Parathyroid adenoma (tissue), 2 donors: ENCODE results near the gene USP17L5.
"Not testable (repeated sequence)": the region's sequence is repeated elsewhere in the genome, so short reads cannot be mapped to it uniquely, and the experiment has no call there.

Experiments
- H2AFZ ChIP-seq: fragments of 300-600 bp; sonication (generic); one replicate; pipeline ENCODE4 v1.7.0; 2017; ENCODE audit warnings: antibody characterized with exemption, mild to moderate bottlenecking
- H3K27ac ChIP-seq: fragments of 300-600 bp; sonication (generic); one replicate; pipeline ENCODE4 v1.7.0; 2017
- H3K27me3 ChIP-seq: fragments of 300-600 bp; sonication (generic); one replicate; pipeline ENCODE4 v1.7.0; 2017; ENCODE audit warnings: low read length; ENCODE audit not compliant: control insufficient read depth, insufficient read depth
- H3K36me3 ChIP-seq: fragments of 300-600 bp; sonication (generic); one replicate; pipeline ENCODE4 v1.7.0; 2017; ENCODE audit warnings: low read length; ENCODE audit not compliant: control insufficient read depth, insufficient read depth
- H3K4me1 ChIP-seq: fragments of 300-600 bp; sonication (generic); one replicate; pipeline ENCODE4 v1.7.0; 2017; ENCODE audit warnings: control low read depth
- H3K4me2 ChIP-seq: fragments of 300-600 bp; sonication (generic); one replicate; pipeline ENCODE4 v1.7.0; 2017; ENCODE audit warnings: low read length
- H3K4me3 ChIP-seq: fragments of 300-600 bp; sonication (generic); one replicate; pipeline ENCODE4 v1.7.0; 2017; ENCODE audit warnings: low read depth, low read length
- H3K79me2 ChIP-seq: fragments of 300-600 bp; sonication (generic); one replicate; pipeline ENCODE4 v1.7.0; 2017; ENCODE audit warnings: control low read depth
- H3K9ac ChIP-seq: fragments of 300-600 bp; sonication (generic); one replicate; pipeline ENCODE4 v1.7.0; 2017; ENCODE audit warnings: mild to moderate bottlenecking
- H3K9me3 ChIP-seq: fragments of 300-600 bp; sonication (generic); one replicate; pipeline ENCODE4 v1.7.0; 2017; ENCODE audit warnings: low read length; ENCODE audit not compliant: control insufficient read depth
- donor health status: primary hyperparathyroidism.

The USP17L5 gene

DNA sequence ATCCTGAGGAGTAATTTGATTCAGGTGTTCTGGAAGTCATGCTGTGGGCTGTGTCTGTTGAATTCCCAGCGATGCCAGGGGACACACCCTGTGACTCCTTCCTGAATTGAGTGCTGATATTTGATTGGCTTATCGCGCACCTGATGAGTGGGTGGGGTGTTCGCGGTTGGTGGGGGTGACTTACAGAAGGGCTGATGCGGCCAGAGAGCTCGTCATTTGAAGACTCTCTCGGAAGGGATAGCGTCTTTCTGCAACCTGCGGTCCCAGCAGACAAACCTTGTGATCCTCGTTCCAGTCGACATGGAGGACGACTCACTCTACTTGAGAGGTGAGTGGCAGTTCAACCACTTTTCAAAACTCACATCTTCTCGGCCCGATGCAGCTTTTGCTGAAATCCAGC lies at the start of gene USP17L5:
Gene USP17L5 (plus strand): TSS at position 301 of the 400 bp plus-strand sequence. CDS start 0 bp downstream, at position 301.
- H3K36me3 ChIP-seq, H3K9ac ChIP-seq, H3K4me1 ChIP-seq, H3K27ac ChIP-seq, H2AFZ ChIP-seq, H3K27me3 ChIP-seq, H3K9me3 ChIP-seq, H3K79me2 ChIP-seq, H3K4me3 ChIP-seq, H3K4me2 ChIP-seq: not testable (repeated sequence)

DNA sequence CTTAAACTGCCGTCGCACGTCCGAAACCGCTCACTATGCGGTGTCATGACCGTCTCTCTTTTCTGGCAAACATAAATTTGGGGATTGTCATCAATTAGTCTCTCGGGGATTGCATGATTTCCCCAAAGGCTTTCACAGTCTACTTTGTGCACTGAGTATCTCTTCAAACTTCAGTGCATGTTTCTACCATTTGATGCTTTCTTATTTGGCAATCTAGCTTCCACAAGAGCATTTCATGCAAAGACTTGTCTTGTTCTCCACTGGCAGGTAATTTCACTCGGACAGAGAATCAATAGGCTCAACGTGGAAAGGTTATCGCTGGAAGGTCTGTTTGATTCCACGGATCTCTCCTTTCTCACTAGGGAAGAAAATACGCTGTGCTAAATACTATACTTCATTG lies 15.0 kb upstream of the USP17L5 start:
- H3K27me3 ChIP-seq, H3K9ac ChIP-seq, H3K27ac ChIP-seq, H3K4me1 ChIP-seq, H3K4me3 ChIP-seq, H3K79me2 ChIP-seq, H2AFZ ChIP-seq, H3K9me3 ChIP-seq, H3K36me3 ChIP-seq, H3K4me2 ChIP-seq: not testable (repeated sequence)

DNA sequence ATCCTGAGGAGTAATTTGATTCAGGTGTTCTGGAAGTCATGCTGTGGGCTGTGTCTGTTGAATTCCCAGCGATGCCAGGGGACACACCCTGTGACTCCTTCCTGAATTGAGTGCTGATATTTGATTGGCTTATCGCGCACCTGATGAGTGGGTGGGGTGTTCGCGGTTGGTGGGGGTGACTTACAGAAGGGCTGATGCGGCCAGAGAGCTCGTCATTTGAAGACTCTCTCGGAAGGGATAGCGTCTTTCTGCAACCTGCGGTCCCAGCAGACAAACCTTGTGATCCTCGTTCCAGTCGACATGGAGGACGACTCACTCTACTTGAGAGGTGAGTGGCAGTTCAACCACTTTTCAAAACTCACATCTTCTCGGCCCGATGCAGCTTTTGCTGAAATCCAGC lies 14.3 kb upstream of the USP17L5 start, which contains the start of gene USP17L24:
Gene USP17L24 (plus strand): TSS at position 301 of the 400 bp plus-strand sequence. CDS start 0 bp downstream, at position 301.
- H3K36me3 ChIP-seq, H3K9ac ChIP-seq, H3K27ac ChIP-seq, H3K4me1 ChIP-seq, H3K79me2 ChIP-seq, H3K4me2 ChIP-seq, H2AFZ ChIP-seq, H3K9me3 ChIP-seq, H3K27me3 ChIP-seq, H3K4me3 ChIP-seq: not testable (repeated sequence)

DNA sequence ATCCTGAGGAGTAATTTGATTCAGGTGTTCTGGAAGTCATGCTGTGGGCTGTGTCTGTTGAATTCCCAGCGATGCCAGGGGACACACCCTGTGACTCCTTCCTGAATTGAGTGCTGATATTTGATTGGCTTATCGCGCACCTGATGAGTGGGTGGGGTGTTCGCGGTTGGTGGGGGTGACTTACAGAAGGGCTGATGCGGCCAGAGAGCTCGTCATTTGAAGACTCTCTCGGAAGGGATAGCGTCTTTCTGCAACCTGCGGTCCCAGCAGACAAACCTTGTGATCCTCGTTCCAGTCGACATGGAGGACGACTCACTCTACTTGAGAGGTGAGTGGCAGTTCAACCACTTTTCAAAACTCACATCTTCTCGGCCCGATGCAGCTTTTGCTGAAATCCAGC lies 9.6 kb upstream of the USP17L5 start, which contains the start of gene USP17L25:
Gene USP17L25 (plus strand): TSS at position 301 of the 400 bp plus-strand sequence. CDS start 0 bp downstream, at position 301.
- not testable (repeated sequence) for H2AFZ ChIP-seq, H3K4me1 ChIP-seq, H3K79me2 ChIP-seq, H3K36me3 ChIP-seq, H3K27ac ChIP-seq, H3K27me3 ChIP-seq, H3K9me3 ChIP-seq, H3K4me3 ChIP-seq, H3K4me2 ChIP-seq, H3K9ac ChIP-seq

DNA sequence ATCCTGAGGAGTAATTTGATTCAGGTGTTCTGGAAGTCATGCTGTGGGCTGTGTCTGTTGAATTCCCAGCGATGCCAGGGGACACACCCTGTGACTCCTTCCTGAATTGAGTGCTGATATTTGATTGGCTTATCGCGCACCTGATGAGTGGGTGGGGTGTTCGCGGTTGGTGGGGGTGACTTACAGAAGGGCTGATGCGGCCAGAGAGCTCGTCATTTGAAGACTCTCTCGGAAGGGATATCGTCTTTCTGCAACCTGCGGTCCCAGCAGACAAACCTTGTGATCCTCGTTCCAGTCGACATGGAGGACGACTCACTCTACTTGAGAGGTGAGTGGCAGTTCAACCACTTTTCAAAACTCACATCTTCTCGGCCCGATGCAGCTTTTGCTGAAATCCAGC lies 4.8 kb upstream of the USP17L5 start, which contains the start of gene USP17L26:
Gene USP17L26 (plus strand): TSS at position 301 of the 400 bp plus-strand sequence. CDS start 0 bp downstream, at position 301.
- not testable (repeated sequence) for H3K36me3 ChIP-seq, H3K27me3 ChIP-seq, H3K9me3 ChIP-seq, H3K4me1 ChIP-seq, H3K79me2 ChIP-seq, H2AFZ ChIP-seq, H3K4me2 ChIP-seq, H3K27ac ChIP-seq, H3K4me3 ChIP-seq, H3K9ac ChIP-seq

DNA sequence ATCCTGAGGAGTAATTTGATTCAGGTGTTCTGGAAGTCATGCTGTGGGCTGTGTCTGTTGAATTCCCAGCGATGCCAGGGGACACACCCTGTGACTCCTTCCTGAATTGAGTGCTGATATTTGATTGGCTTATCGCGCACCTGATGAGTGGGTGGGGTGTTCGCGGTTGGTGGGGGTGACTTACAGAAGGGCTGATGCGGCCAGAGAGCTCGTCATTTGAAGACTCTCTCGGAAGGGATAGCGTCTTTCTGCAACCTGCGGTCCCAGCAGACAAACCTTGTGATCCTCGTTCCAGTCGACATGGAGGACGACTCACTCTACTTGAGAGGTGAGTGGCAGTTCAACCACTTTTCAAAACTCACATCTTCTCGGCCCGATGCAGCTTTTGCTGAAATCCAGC lies 4.6 kb downstream of the USP17L5 start, which contains the start of gene USP17L27:
Gene USP17L27 (plus strand): TSS at position 301 of the 400 bp plus-strand sequence. CDS start 0 bp downstream, at position 301.
- H3K9ac ChIP-seq, H3K4me3 ChIP-seq, H3K27ac ChIP-seq: not testable (repeated sequence)

DNA sequence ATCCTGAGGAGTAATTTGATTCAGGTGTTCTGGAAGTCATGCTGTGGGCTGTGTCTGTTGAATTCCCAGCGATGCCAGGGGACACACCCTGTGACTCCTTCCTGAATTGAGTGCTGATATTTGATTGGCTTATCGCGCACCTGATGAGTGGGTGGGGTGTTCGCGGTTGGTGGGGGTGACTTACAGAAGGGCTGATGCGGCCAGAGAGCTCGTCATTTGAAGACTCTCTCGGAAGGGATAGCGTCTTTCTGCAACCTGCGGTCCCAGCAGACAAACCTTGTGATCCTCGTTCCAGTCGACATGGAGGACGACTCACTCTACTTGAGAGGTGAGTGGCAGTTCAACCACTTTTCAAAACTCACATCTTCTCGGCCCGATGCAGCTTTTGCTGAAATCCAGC lies 9.4 kb downstream of the USP17L5 start, which contains the start of gene USP17L28:
Gene USP17L28 (plus strand): TSS at position 301 of the 400 bp plus-strand sequence. CDS start 0 bp downstream, at position 301.
- H2AFZ ChIP-seq, H3K4me3 ChIP-seq, H3K27ac ChIP-seq, H3K4me1 ChIP-seq, H3K27me3 ChIP-seq, H3K9ac ChIP-seq, H3K4me2 ChIP-seq, H3K79me2 ChIP-seq, H3K9me3 ChIP-seq, H3K36me3 ChIP-seq: not testable (repeated sequence)

More for the DNA sequence above, 4.6 kb downstream of the USP17L5 start, which contains the start of gene USP17L27:
- H3K4me1 ChIP-seq, H3K36me3 ChIP-seq, H3K27me3 ChIP-seq, H3K9me3 ChIP-seq, H3K4me2 ChIP-seq, H2AFZ ChIP-seq, H3K79me2 ChIP-seq: not testable (repeated sequence)

DNA sequence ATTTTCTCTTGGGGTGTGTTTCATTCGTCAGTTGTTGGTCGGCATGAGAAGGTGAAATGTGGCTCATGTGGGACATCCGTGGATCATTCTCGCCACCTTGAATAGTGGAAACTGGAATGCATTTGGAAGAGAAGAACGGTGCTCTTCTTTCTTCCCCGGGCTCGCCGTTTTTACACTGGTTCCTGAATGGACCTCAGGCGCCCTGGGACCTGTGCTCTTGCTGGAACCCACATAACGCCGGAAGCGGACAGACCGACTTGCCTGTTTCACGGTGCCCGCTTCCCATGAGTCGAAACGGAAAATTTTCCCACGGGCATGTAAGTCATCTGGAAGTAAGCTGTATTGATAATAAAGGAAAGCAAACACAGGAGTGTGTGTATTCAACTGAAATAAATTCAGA lies 11.7 kb downstream of the USP17L5 start:
- not testable (repeated sequence) for H3K4me1 ChIP-seq, H2AFZ ChIP-seq, H3K9me3 ChIP-seq, H3K27ac ChIP-seq, H3K27me3 ChIP-seq, H3K4me3 ChIP-seq, H3K36me3 ChIP-seq, H3K4me2 ChIP-seq, H3K79me2 ChIP-seq, H3K9ac ChIP-seq

DNA sequence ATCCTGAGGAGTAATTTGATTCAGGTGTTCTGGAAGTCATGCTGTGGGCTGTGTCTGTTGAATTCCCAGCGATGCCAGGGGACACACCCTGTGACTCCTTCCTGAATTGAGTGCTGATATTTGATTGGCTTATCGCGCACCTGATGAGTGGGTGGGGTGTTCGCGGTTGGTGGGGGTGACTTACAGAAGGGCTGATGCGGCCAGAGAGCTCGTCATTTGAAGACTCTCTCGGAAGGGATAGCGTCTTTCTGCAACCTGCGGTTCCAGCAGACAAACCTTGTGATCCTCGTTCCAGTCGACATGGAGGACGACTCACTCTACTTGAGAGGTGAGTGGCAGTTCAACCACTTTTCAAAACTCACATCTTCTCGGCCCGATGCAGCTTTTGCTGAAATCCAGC lies 14.1 kb downstream of the USP17L5 start, which contains the start of gene USP17L29:
Gene USP17L29 (plus strand): TSS at position 301 of the 400 bp plus-strand sequence. CDS start 0 bp downstream, at position 301.
- not testable (repeated sequence) for H3K4me2 ChIP-seq, H3K9me3 ChIP-seq, H3K4me3 ChIP-seq, H3K4me1 ChIP-seq, H2AFZ ChIP-seq, H3K79me2 ChIP-seq, H3K36me3 ChIP-seq, H3K27ac ChIP-seq, H3K27me3 ChIP-seq, H3K9ac ChIP-seq

GRCh38 chr4:9362829-9363228 lies 23.6 kb downstream of the USP17L5 start, which contains the start of gene USP17L30:
Gene USP17L30 (plus strand): TSS chr4:9363129. CDS start chr4:9363129, 0 bp downstream.
- H3K4me1 ChIP-seq, H3K27me3 ChIP-seq, H3K4me3 ChIP-seq, H3K27ac ChIP-seq, H3K9me3 ChIP-seq, H3K4me2 ChIP-seq, H3K36me3 ChIP-seq, H2AFZ ChIP-seq, H3K79me2 ChIP-seq, H3K9ac ChIP-seq: not testable (repeated sequence)

GRCh38 chr4:9379881-9380280 lies 40.7 kb downstream of the USP17L5 start:
- H3K4me3 ChIP-seq, H3K9me3 ChIP-seq, H3K27ac ChIP-seq, H3K9ac ChIP-seq, H2AFZ ChIP-seq, H3K79me2 ChIP-seq, H3K36me3 ChIP-seq, H3K27me3 ChIP-seq, H3K4me2 ChIP-seq, H3K4me1 ChIP-seq: not testable (repeated sequence)
